HG02885 (cell line): ENCODE data around the gene KRTAP5-9.
"Not testable (repeated sequence)": the region's sequence is repeated elsewhere in the genome, so short reads cannot be mapped to it uniquely, and the experiment has no call there.

Experiments
- ATAC-seq: cut with Tn5 transposase; IDR thresholded peaks from one replicate; pipeline ENCODE4 v1.9.1; 2021; ENCODE audit warnings: mild to moderate bottlenecking; ENCODE audit not compliant: unreplicated experiment, poor library complexity

Gene KRTAP5-9

DNA sequence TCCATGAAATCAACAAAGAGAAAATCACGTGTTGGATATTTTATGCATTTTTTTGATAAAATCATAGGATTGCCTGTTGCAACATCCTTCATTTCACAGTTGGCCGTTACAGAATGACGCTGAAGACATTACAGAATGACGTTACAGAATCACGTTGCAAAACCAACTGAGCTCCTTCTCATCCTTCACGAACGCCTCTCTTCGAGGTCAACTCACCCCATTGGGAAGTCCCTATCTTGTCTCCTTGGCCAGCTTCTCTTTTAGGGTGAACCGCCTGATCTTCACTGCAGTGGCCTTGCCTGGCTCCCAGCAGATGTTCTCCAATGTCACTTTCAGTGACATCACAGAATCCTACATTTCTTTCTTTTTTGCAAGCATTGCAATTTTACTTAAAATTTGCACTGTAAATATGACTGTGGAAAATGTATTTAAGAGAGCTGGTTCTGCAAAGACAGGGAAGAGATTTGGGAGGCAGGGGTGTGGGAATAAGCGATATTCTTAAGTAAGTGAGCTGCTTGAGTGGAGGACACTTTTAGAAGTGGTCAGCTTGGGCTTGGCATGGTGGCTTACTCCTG is 16.1 kb upstream of the KRTAP5-9 start:
- ATAC-seq: no peak

DNA sequence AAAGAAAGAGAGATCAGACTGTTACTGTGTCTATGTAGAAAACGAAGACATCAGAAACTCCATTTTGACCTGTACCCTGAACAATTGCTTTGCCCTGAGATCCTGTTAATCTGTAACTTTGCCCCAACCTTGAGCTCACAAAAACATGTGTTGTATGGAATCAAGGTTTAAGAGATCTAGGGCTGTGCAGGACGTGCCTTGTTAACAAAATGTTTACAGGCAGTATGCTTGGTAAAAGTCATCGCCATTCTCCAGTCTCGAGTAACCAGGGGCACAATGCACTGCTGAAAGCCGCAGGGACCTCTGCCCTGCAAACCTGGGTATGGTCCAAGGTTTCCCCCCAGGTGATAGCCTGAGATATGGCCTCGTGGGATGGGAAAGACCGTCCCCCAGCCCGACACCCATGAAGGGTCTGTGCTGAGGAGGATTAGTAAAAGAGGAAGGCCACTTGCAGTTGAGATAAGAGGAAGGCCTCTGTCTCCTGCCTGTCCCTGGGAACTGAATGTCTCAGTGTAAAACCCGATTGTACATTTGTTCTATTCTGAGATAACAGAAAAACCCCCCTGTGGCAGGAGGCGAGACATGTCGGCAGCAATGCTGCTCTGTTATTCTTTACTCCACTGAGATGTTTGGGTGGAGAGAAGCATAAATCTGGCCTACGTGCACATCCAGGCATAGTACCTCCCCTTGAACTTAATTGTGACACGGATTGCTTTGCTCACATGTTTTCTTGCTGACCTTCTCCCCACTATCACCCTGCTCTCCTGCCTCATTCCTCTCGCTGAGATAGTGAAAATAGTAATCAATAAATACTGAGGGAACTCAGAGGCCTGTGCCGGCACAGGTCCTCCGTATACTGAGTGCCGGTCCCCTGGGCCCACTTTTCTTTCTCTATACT is 13.3 kb upstream of the KRTAP5-9 start:
- ATAC-seq: not testable (repeated sequence)

DNA sequence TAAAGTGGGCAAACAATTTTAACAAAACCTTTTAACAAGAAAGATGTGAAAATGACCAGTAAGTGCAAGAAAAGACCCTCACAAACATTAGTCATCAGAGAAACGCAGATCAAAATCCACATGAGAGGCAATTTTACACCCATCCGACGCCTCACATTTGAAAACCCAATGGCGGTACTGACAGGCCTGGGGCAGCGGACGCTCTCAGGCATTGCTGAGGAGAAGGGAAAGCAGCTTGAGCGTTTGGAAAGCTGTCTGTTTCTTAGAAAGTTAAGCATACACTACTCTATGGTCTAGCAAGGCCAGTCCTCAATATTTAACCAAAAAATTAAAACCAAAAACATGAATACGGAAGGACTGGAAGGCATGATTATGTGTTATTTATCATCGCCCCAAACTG is 12.4 kb upstream of the KRTAP5-9 start:
- no peak for ATAC-seq

DNA sequence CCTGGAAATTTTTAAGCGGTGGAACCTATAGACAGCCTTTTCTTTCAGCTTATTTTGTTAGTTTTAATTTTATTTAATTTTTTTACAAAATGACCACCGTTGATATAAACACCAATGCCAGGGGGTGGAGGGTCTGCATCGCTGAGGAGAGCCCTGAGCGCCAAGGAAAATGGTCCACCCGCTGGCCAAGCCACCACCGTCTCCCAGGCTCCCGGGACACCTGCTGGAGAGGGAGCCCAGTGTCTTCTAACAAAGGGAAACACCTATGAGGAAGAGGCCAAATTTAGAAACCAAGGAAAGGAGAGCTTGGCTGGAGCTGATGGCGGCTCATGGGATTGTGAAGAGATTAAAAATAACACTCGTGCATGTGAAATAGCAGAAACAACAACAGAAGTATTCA is 10.7 kb upstream of the KRTAP5-9 start:
- no peak for ATAC-seq

DNA sequence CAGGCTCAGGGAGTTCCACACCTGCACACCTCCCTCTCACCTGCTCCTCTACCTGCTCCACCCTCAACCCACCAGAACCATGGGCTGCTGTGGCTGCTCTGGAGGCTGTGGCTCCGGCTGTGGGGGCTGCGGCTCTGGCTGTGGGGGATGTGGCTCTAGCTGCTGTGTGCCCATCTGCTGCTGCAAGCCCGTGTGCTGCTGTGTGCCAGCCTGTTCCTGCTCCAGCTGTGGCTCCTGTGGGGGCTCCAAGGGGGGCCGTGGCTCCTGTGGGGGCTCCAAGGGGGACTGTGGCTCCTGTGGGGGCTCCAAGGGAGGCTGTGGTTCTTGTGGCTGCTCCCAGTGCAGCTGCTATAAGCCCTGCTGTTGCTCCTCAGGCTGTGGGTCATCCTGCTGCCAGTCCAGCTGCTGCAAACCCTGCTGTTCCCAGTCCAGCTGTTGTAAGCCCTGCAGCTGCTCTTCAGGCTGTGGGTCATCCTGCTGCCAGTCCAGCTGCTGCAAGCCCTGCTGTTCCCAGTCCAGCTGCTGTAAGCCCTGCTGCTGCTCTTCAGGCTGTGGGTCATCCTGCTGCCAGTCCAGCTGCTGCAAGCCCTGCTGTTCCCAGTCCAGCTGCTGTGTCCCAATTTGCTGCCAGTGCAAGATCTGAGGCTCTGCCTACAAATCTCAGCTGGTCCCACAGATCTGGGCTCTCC is 10.1 kb upstream of the KRTAP5-9 start, which contains the start of gene KRTAP5-8:
Gene KRTAP5-8 (plus strand): TSS at position 49 of the 689 bp plus-strand sequence. CDS start 31 bp downstream, at position 80.
- ATAC-seq: not testable (repeated sequence)

DNA sequence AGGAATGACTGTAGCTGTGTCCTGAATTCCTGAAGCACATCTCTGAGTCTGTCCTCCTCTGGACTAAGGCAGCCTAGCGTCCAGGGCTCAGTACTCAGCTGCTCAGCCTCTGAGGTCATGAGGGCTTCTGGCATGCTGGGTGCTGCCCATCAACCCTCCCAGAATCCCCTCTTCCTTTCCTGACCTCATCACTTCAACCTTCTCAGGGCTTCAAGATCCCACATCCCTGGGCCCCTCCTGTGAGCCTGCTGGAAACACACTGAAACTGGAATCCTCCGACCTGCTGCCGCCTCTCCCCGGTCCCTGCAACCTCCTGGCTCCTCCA is 9.6 kb upstream of the KRTAP5-9 start:
- ATAC-seq: no peak

DNA sequence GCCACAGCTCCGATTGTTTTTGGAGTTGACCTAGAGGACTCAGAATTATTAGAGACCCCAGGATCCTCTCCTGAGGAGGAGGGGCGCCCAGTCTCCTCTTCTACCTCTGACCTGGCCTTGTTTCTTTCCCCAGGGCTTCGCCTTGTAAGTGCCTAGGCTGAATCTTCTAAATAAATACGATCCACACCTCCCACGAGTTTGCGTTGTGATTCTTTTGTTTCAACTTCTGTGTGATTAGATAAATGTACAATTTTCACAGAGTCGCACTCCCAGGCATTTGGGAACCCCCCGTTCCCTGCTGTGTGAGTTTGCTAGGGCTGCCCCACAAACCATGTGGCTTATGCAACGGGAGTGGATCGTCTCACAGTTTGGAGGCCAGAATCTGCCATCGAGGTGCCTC is 9.2 kb upstream of the KRTAP5-9 start:
- ATAC-seq: no peak

DNA sequence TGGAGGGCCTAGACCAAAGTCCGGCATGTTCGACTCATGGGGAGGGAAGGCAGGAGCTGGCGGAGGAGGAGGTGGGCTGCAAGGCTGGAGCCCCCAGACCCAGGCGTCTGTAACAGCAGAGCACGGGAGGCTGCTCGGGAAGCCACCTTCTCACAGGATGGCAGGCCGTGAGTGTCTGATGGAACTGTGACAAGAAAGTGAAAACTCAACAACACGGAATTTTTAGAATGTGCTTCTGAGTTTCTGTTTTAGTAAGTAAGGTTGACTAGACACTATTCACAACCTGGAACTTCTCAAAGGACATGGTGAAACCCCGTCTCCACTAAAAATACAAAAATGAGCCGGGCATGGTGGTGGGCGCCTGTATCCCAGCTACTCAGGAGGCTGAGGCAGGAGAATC is 8.2 kb upstream of the KRTAP5-9 start:
- ATAC-seq: not testable (repeated sequence)

DNA sequence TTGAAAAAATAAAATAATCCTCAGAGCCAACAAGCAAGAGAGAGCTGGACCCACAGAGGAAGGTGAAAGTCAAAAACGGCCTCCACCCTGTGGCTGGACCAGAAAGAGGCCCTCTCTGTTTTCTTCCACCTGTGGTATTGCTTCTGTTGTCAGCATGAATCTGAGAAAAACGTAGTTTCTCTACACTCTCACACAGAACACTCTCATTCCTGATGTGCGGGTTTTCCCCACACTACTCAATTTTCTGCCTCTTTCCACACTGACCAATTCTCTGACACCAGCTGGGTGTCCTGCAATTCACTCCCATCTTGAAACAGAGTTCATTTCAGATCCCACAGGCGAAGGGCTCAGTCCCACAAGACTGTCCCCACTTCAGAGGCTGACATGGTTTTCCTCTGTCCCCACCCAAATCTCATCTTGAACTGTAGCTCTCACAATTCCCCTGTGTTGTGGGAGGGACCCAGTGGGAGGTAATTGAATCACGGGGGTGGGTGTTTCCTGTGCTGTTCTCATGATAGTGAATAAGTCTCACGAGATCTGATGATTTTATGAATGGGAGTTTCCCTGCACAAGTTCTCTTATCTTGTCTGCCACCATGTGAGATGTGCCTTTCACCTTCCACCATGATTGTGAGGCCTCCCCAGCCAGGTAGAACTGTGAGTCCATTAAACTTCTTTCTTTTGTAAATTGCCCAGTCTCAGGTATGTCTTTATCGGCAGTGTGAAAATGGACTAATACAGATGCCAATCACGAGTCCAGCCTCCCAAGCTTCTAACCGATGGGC is 7.5 kb upstream of the KRTAP5-9 start:
- ATAC-seq: peak; percentile 52

DNA sequence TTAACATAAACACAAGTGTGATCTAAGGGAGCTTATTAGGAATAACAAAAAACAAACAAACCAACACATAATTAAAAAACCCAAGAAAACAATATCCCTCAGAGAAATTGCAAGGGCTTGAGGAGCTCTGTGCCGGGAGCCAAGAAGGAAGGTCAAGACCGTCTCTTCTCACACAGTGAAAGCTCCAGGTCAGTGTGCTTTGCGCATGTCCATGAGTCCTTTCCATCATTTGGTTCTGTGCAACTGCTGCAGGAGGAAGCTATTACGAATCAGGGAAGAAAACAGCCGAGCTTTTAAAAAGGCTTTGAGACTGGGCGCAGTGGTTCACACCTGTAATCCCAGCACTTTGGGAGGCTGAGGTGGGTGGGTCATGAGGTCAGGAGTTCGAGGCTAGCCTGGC is 5.8 kb upstream of the KRTAP5-9 start:
- no peak for ATAC-seq

DNA sequence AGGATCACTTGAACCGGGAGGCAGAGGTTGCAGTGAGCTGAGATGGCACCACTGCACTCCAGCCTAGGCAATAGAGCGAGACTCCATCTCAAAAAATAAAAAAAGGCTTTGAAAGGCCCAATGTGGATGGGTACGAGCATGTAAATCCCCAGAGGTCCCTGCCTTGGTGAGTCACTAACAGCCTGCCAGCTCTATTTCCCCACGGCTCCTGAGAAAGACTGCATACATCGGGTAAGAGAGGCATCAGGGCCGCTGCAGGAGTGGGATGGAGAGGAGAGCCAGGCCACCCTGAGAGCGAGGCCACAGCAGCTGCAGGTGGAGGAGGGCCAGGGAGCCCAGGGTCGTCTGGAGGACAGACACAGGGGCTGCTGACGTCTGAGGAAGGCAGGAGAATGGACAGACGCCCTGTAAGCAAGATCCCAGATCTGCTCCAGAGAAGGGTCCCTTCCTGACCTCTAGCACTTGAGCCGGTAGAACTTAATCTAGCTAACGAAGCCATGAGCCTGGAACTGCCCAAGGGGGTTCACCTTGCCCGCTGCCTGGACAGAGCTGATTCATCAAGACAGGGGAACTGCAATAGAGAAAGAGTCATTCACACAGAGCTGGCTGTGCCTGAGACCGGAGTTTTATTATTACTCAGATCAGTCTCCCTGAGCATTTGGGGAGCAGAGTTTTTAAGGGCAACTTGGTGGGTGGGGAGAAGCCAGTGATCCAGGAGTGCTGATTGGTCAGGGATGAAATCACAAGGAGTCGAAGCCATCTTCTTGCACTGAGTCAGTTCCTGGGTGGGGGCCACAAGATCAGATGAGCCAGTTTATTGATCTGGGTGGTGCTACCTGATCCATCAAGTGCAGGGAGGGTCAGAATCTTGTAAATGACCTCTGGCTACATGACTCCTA is 5.1 kb upstream of the KRTAP5-9 start:
- no peak for ATAC-seq

DNA sequence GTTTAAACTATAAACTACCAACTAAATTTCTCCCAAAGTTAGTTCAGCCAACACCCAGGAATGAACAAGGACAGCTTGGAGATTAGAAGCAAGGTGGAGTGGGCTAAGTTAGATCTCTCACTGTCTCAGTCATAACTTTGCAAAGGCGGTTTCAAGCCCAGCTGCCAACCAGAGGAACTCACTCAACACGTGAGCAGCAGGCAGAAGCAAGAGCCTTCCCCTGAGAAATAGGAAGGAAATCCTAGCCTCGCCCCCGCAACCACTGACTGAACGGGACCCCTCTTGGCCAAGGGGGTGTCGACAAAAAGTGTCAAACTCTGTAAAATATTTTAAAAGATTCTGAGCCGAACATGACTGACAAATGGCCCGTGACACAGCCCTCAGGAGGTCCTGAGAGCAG is 4.4 kb upstream of the KRTAP5-9 start:
- ATAC-seq: no peak

DNA sequence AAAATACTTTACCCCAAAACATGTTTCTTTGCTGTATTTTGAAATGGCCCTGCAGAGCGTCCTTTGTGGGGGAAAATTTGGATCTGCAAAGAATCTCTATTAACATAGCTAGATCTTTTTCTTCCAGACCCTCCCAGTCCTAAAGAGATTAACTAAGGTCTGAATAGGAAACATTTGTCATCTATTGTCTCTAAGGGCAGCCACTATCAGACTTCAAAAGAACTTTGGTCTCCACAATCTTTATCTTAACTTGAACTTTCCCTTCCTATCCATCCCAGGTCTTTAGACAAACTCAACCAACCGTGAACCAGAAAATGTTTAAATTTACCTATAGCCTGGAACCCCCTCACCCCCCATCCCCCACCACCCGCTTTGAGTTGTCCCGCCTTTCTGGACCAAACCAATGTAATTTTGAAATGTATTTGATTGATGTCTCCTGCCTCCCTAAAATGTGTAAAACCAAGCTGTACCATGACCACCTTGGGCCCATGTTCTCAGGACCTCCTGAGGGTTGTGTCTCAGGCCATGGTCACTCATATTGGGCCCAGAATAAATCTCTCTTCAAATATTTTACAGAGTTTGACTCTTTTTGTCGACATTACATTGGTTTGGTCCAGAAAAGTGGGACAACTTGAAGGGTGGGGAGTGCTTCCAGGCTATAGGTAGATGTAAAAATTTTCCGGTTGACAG is 3.5 kb upstream of the KRTAP5-9 start:
- no peak for ATAC-seq

DNA sequence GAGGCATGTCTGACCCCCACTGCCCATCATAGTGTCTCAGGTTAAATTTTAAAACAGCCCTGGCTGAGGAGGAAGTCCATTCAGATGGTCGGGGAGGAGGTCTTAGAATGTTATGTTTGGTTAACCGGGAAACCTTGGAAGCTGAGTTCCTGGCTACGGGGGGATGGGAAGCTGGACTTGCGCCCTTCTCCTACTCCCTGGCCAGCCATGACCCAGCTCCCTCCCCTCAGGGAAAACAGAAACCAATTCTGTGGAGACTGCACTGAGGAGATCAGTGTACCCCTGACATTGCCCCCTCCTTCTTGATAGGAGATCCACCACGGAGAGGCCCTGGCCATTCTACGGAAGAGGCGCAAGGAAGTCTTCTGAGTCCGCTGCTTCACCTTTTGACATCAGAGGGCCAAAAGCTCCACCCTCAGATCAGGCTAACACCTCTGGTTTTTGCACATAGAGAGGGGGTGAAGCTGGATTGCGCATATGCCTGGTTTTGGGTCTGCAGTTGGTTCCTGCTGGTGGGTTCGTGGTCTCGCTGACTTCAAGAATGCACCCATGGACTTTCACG is 2.7 kb upstream of the KRTAP5-9 start:
- no peak for ATAC-seq

DNA sequence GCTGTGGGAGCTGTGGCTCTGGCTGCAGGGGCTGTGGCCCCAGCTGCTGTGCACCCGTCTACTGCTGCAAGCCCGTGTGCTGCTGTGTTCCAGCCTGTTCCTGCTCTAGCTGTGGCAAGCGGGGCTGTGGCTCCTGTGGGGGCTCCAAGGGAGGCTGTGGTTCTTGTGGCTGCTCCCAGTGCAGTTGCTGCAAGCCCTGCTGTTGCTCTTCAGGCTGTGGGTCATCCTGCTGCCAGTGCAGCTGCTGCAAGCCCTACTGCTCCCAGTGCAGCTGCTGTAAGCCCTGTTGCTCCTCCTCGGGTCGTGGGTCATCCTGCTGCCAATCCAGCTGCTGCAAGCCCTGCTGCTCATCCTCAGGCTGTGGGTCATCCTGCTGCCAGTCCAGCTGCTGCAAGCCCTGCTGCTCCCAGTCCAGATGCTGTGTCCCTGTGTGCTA is 514 bp downstream of the KRTAP5-9 start:
- no peak for ATAC-seq

DNA sequence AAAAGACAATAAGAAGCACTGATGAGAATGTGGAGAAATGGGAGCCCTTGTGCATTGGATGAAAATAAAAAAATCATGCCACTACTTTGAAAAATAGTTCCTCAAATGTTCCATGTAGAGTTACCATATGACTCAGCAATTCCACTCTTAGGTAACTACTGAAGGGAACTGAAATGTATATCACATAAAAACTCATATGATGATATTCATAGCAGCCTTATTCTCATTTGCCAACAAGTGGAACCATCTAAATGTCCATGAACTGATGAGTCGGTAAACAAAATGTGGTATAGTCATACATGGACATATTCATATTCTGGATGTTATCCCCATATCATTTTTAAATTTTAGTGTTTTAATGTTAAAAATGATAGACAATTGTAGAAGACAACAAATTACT is 3.5 kb downstream of the KRTAP5-9 start:
- ATAC-seq: no peak

DNA sequence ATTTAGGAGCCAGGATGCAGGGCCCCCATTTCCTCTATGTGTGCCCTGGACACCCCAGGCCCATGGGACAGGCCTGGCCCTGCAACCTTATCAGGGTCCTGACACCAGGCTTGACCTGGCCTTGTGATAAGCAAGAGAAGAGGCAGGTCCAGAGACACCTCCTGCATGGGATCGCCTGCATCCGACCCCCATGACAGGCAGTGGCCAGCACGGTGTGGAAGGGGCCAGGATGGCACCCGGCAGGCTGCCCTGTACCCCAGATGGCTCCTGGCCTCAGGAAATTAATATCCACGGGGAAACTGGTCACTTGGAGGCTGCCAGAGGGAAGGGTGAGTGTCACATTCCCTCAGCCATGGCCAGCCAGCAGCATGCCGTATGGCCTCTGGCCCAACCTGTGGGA is 6.8 kb downstream of the KRTAP5-9 start:
- ATAC-seq: no peak

DNA sequence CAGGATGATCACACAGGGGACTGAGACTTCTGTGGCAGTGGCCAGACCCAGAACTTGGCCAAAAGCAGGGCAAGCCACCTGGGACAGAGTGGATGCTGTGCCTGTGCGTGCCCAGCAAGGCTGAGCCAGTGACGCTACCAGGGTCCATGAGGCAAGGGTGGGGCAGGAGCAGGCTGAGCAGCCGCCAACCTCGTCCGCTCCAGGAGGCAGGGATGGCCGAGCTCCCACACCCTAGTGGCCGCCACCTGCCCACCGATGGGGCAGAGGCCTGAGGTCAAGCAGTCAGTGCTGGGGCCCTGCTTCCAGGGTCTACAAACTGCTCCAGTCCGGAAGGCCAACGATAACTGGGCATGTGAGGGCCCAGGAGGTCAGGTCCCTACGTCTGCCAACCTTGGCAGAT is 7.3 kb downstream of the KRTAP5-9 start:
- ATAC-seq: no peak

DNA sequence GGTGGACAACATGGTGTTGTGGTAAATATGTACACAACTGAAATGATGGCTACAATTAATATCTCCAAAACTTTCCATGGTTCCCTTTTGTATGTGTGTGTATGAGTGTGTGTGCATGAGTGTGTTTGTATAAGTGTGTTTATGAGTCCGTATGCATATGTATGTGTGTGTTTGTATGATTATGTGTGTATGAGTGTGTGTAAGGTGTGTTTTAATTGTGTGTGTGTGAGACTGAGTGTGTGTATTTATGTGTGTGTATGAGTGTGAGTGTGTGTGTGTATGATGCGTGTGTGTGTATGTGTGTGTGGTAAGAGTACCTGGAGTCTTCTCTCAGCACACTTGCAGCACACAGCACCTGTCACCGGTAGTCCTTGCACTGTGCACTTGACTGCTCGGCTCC is 7.8 kb downstream of the KRTAP5-9 start:
- no peak for ATAC-seq
